K562 treated with DMSO at 1 percent for 12 hours (cell line): ENCODE measurements around the gene SPATA6L. TPM values are rescaled to one million over a fixed set of nuclear protein-coding genes. Genes with fewer than 3 reads are reported as not detected.

Experiments
- total RNA-seq: library from RNA; unstranded; fragments of 300-600 nt; gene quantifications from 2 replicates; pipeline ENCODE4 v1.2.3, GENCODE V29; 2022; ENCODE audit not compliant: insufficient read depth

Gene SPATA6L, protein sequence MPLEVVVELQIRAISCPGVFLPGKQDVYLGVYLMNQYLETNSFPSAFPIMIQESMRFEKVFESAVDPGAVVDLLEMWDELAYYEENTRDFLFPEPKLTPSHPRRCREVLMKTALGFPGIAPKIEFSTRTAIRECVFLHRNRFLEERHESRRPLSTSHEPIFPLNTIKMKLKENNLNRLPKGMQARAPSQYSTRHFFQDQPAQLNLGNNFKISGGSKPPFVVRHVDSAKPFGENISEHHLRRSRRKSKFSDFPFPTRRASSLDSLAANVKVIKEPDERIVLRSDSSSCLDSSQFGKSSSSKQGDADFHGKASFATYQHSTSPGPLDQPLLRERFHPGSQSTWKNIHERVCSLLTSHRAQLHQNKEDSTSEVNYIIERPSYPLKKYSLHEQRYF
- not detected in 2 replicates for total RNA-seq

DNA sequence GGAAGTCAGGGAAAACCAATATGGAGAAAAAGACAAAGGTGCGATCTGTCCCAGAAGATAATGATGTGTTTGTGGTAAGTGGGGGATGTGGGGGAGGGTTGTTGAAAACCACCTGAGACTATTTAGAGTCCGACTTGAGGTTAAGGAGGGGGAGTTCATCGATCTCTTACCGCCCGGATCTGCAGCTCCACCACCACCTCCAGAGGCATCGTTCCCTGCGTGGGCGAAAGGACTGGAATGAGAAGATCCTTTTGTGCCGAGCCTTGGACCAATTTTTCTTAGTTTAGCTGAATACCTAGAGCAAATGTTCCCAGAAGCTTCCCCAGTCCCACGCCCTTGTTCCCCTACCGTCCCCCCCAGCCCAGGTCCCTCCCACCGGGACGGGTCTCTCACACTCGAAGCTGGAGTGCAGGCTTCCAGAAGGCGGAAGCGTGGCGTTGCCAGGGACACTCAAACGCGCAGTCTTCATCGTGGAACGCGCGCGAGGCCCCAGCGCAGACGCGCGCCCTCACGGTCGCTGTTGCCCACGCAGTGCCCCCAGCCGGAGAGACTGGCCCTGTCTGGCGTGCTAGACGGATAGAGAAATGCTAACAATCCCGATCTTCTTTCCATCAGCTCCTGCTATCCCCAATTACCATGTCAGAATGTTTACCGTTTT is at the start of gene SPATA6L:
Gene SPATA6L (minus strand): TSS at position 439 of the 658 bp plus-strand sequence. CDS start 230 bp downstream, at position 209.

DNA sequence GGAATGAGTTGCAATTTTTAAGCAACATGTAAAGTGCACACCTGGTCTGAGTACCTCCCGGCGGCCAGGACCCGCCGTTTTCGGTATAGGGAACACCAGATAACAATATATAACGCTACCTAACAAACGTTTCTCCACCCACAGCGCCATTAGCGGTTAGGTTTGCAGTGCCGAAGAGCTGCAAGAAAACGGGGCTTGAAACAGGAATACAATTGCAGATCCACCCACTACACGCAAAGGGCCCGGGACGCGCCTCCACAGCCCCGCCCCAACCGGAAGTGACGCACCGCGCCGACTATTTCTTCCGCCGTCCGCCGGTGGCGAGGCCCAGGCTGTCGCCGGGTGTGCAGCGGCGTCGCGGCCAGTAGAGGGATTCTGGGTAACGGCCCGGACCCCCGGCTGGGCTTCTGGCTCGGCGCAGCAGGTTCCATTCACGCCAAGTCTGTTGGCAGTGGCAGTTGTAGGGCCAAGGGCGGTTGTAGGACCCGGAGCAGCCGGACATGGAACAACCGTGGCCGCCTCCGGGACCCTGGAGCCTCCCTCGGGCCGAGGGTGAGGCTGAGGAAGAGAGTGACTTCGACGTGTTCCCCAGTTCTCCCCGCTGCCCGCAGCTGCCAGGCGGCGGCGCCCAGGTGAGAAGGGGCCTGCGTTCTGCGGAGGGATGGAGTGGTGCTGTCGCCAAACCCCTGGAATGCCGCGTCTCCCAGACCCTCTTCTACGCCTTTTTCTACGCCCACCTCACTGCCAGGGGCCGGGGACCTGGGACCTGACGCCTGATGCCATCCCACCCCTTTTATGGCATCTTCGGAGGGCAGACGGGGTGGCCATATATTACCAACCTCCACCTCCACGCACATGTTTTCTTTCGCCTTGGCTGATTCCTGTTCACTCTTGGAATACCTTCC is 13.2 kb upstream of the SPATA6L start, which contains the start of gene CDC37L1:
Gene CDC37L1 (plus strand): TSS at position 302 of the 905 bp plus-strand sequence. CDS start 199 bp downstream, at position 501.

DNA sequence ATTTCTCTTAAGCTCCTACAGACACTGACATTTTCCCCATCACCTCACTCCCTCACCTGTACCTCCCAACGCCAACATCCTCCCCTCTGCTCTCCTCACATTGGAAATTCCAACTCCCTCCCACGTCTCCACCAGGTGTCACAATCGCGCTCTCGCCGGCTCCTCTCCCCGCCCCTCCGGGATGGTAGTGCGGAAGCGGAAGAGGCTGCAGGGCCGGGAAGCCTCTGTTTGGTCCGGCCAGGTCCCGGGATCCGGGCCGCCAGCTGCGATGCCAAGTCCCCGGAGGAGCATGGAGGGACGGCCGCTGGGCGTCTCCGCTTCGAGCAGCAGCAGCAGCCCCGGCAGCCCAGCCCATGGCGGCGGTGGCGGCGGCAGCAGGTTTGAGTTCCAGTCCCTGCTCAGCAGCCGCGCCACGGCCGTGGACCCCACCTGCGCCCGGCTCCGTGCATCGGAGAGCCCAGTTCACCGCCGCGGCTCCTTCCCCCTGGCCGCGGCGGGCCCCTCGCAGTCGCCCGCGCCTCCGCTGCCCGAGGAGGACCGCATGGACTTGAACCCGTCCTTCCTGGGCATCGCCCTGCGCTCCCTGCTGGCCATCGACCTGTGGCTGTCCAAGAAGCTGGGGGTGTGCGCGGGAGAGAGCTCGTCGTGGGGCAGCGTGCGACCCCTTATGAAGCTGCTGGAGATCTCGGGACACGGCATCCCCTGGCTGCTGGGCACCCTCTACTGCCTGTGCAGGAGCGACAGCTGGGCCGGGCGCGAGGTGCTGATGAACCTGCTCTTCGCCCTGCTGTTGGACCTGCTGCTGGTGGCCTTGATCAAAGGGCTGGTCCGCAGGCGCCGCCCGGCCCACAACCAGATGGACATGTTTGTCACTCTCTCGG is 3.9 kb downstream of the SPATA6L start, which contains the start of gene PLPP6:
Gene PLPP6 (plus strand): TSS at position 187 of the 881 bp plus-strand sequence. CDS start 82 bp downstream, at position 269.

Other genes starting within 250 kb of the SPATA6L start
- not detected in 2 replicates for gene SLC1A1, start 176.0 kb downstream of the SPATA6L start, total RNA-seq
- 4.7 and 8.0 TPM in 2 replicates for gene PLPP6, start 4.2 kb downstream of the SPATA6L start, total RNA-seq
- gene CDC37L1, start 13.1 kb upstream of the SPATA6L start, total RNA-seq = 2.1 and 8.2 TPM in 2 replicates
- gene AK3, start 74.7 kb upstream of the SPATA6L start, total RNA-seq = 18.7 and 41.6 TPM in 2 replicates
- 13.7 and 22.8 TPM in 2 replicates for gene RCL1, start 126.5 kb upstream of the SPATA6L start, total RNA-seq